ENCODE results near the gene CD300A. TPM values are rescaled to one million over a fixed set of nuclear protein-coding genes. Genes with fewer than 3 reads are reported as not detected.

The CD300A gene
- total RNA-seq, 1 donor: not detected

- DNase-seq (ENCODE audit: low read depth): peak; percentile 50
- TF ChIP-seq CTCF (IDR thresholded peaks at IDR 0.05; ENCODE audit: insufficient read depth, low read length): peak; percentile 11
- peak overlapping the region; percentile 50 for H3K4me3 ChIP-seq (ENCODE audit: low read depth, low read length)
Observed at GRCh38 chr17:74454197-74455024, 12.0 kb upstream of the CD300A start.

- no peak for DNase-seq (ENCODE audit: low read depth)
- no peak for TF ChIP-seq CTCF (IDR thresholded peaks at IDR 0.05; ENCODE audit: insufficient read depth, low read length)
- no peak overlapping the region for H3K4me3 ChIP-seq (ENCODE audit: low read depth, low read length)
Observed at GRCh38 chr17:74455025-74455545, 11.3 kb upstream of the CD300A start.

- H3K4me3 ChIP-seq (ENCODE audit: low read depth, low read length): no peak overlapping the region
- no peak for TF ChIP-seq CTCF (IDR thresholded peaks at IDR 0.05; ENCODE audit: insufficient read depth, low read length)
- no peak for DNase-seq (ENCODE audit: low read depth)
Observed at GRCh38 chr17:74455821-74456220, 10.6 kb upstream of the CD300A start.

- H3K4me3 ChIP-seq (ENCODE audit: low read depth, low read length): no peak overlapping the region
- peak; percentile 67 for DNase-seq (ENCODE audit: low read depth)
- TF ChIP-seq CTCF (IDR thresholded peaks at IDR 0.05; ENCODE audit: insufficient read depth, low read length): peak; percentile 88
Observed at GRCh38 chr17:74457146-74457819, 9.2 kb upstream of the CD300A start.

- TF ChIP-seq CTCF (IDR thresholded peaks at IDR 0.05; ENCODE audit: insufficient read depth, low read length): no peak
- H3K4me3 ChIP-seq (ENCODE audit: low read depth, low read length): no peak overlapping the region
- DNase-seq (ENCODE audit: low read depth): no peak
Observed at GRCh38 chr17:74457820-74458166, 8.6 kb upstream of the CD300A start.

- no peak overlapping the region for H3K4me3 ChIP-seq (ENCODE audit: low read depth, low read length)
- no peak for DNase-seq (ENCODE audit: low read depth)
- TF ChIP-seq CTCF (IDR thresholded peaks at IDR 0.05; ENCODE audit: insufficient read depth, low read length): no peak
Observed at GRCh38 chr17:74458835-74459234, 7.6 kb upstream of the CD300A start.
